Cardiac muscle cell (in vitro differentiated cells and primary cell): ENCODE measurements around the gene NPAS3. TPM values are rescaled to one million over a fixed set of nuclear protein-coding genes. Genes with fewer than 3 reads are reported as not detected.

ENCODE experiments used
- DNase-seq, 2 donors: peaks; one replicate each; pipeline versions ENCODE4 v3.0.0 to v3.0.0-alpha.2; 2010 to 2017; ENCODE audit warnings: low read depth in 1 of 2, low spot score in 1 of 2
- H3K27ac ChIP-seq: fragments of 200-600 bp; sonication (generic); 2 replicates; pipeline ENCODE4 v1.5.1; 2016
- H3K27me3 ChIP-seq: fragments of 200-600 bp; sonication (generic); 2 replicates; pipeline ENCODE4 v1.6.0; 2016; ENCODE audit warnings: control low read depth
- H3K36me3 ChIP-seq: fragments of 200-600 bp; sonication (generic); 2 replicates; pipeline ENCODE4 v1.5.1; 2016; ENCODE audit warnings: control low read depth
- H3K4me1 ChIP-seq: fragments of 200-600 bp; sonication (generic); 2 replicates; pipeline ENCODE4 v1.8.1; 2017; ENCODE audit warnings: low read depth, mild to moderate bottlenecking, mixed run types
- H3K4me3 ChIP-seq: fragments of 200-600 bp; sonication (generic); 2 replicates; pipeline ENCODE4 v1.5.1; 2016; ENCODE audit warnings: mild to moderate bottlenecking
- H3K9me3 ChIP-seq: fragments of 200-600 bp; sonication (generic); 2 replicates; pipeline ENCODE4 v1.5.1; 2017; ENCODE audit warnings: low read depth, mild to moderate bottlenecking, control low read depth
- polyA plus RNA-seq: library from polyadenylated mRNA; unstranded; fragments of >200 nt; fragmentation: Nextera tagmentation; extraction: Ambion mirVana; gene quantifications from 2 replicates; pipeline ENCODE4 v1.2.1, GENCODE V29; 2016
- total RNA-seq: library from RNA; depleted of rRNA; stranded (reverse); fragments of >200 nt; gene quantifications from 2 replicates; pipeline ENCODE4 v1.2.3, GENCODE V29; 2016
- TF ChIP-seq, protein P1 (sequence below): IDR thresholded peaks from 2 replicates; pipeline ENCODE4 v1.5.1; 2012; ENCODE audit warnings: low read depth, mild to moderate bottlenecking, low read length

The NPAS3 gene
- total and polyA plus RNA-seq, 2 experiments from 2014 or later: 0.18 TPM

DNA sequence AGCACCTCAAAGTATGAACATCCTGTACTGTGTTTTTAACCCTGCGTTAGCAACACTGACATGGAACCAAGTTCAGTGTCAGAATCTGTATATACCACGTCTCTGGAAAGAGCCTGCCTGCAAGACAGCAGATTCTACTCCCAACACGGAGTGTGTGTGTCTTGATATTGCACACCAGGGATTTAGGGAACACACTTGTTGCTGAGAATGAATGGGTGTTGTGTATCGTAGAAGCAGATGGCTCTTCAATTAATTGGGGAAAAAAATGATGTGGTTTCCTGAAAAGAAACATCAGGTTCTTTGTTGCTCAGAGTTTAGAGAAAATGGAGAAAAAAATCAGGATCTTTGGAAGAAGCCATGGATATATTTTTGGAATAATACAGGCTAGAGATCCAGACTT lies 841.4 kb downstream of the NPAS3 start:
- no peak overlapping the region for H3K27ac ChIP-seq

DNA sequence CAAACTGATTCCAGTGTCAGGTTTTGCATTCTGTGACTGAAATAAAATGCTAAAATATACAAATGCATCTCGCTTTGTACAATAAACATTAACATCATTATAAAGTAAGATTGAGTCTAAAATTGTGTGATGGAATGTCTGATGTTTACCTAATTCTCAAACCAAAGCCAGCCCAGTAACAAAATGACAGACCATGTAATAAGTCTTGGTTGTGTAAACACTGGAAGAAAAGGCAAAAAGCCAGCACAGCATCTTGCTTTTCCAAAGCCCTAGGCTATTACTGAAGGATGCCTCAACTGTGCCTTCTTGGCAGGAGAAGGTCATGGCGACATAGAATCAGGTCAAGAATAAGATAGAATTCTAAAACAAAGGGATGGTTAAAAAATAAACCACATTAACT lies 842.6 kb downstream of the NPAS3 start:
- Histone ChIP-seq H3K9me3 (no peaks in the 10 kb centered on the region), H3K27me3 (no peaks in the 10 kb centered on the region), H3K4me3 (no peak overlapping the region), H3K36me3 (no peaks in the 10 kb centered on the region), H3K4me1 (no peaks in the 10 kb centered on the region), H3K27ac (no peak overlapping the region)
- DNase-seq: peak in 1 of 2 donors; percentile 16
- TF ChIP-seq, protein P1, sequence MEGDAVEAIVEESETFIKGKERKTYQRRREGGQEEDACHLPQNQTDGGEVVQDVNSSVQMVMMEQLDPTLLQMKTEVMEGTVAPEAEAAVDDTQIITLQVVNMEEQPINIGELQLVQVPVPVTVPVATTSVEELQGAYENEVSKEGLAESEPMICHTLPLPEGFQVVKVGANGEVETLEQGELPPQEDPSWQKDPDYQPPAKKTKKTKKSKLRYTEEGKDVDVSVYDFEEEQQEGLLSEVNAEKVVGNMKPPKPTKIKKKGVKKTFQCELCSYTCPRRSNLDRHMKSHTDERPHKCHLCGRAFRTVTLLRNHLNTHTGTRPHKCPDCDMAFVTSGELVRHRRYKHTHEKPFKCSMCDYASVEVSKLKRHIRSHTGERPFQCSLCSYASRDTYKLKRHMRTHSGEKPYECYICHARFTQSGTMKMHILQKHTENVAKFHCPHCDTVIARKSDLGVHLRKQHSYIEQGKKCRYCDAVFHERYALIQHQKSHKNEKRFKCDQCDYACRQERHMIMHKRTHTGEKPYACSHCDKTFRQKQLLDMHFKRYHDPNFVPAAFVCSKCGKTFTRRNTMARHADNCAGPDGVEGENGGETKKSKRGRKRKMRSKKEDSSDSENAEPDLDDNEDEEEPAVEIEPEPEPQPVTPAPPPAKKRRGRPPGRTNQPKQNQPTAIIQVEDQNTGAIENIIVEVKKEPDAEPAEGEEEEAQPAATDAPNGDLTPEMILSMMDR: no peak

More for the DNA sequence above, 841.4 kb downstream of the NPAS3 start:
- TF ChIP-seq, protein P1: no peak
- no peaks in the 10 kb centered on the region for H3K27me3 ChIP-seq
- H3K4me1 ChIP-seq: no peaks in the 10 kb centered on the region
- H3K36me3 ChIP-seq: no peaks in the 10 kb centered on the region
- H3K4me3 ChIP-seq: no peak overlapping the region
- no peak for DNase-seq
- no peaks in the 10 kb centered on the region for H3K9me3 ChIP-seq

DNA sequence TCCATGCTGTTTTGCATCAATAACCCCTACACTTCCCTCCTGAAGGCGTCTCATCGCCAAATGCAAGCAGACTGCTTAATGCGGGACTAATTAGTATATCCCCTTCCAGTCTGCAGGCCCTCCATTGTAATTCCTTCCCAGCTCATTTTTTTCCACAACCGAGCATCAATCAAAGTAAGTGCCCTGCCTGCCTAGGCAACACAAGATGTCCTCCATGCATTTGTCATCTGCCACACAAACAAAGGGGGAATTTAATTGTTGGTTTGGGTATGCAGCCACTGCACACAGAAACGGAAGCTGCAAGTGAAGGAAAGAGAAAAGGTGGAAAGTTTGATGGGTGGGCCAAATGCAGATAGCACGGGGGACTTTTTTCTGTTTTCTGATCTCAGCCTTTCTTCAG lies 844.2 kb downstream of the NPAS3 start:
- Histone ChIP-seq H3K4me1 (peaks cover 6% of the 10 kb centered on the region), H3K27ac (no peak overlapping the region), H3K4me3 (no peak overlapping the region), H3K9me3 (no peaks in the 10 kb centered on the region), H3K36me3 (no peaks in the 10 kb centered on the region), H3K27me3 (no peaks in the 10 kb centered on the region)
- TF ChIP-seq, protein P1: no peak
- no peak for DNase-seq

DNA sequence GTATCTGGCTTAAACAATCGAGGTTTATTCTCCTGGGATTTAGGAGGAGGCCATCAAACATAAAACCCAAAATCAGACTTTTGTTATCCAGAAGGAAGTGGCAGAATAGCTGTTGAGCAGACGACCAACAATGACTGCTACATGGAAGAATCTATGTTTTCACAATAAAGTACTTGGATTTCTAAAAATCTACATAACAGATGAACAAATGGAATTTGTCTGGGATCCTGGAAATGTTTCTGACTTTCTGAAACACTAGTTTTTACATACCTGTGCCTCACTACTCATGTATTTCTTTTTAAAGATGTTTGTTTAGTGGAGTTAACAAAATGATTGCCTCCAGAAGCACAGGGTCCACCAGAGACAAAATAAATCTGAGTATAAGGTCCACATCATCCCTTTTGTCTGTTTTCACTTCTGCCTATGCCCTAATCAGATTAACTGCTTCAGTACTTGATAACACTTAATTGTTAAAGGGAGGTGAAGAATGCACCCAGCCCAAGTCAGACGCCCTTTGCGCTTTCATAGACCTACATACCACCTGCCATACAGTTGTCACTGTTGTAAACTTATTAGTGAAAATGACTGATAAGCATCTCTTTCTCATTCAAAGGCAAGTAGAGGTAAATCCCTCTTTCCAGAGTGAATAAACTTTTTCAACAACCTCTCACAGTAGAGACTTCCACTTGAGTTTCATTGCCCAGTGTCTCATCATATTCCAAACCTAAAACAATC lies 847.6 kb downstream of the NPAS3 start:
- H3K27me3 ChIP-seq: no peaks in the 10 kb centered on the region
- H3K9me3 ChIP-seq: no peaks in the 10 kb centered on the region
- no peak for DNase-seq
- H3K4me1 ChIP-seq: peaks cover 6% of the 10 kb centered on the region
- no peaks in the 10 kb centered on the region for H3K36me3 ChIP-seq
- no peak overlapping the region for H3K4me3 ChIP-seq
- no peak overlapping the region for H3K27ac ChIP-seq
- TF ChIP-seq, protein P1: no peak

DNA sequence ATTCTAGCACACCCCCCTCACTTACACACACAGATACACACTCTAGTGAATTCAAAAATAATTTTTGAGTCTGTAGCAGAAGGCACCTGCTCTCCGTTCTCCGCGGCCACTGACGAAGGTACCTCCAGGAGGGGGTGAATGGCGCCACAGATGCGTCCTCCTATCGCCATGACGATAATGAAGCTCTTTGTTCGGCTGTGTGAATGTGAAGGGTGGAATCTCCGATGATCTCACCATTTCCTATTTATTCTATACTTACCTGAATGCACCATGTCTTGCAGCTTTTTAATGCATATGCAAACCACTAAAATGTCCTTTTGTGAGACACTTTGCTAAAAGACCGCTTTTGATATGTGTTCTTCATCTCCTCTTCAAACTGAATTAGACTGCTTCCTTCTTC lies 849.5 kb downstream of the NPAS3 start:
- H3K36me3 ChIP-seq: no peaks in the 10 kb centered on the region
- peaks cover 6% of the 10 kb centered on the region for H3K4me1 ChIP-seq

More for the DNA sequence above, 849.5 kb downstream of the NPAS3 start:
- peaks cover 4% of the 10 kb centered on the region for H3K27me3 ChIP-seq
- H3K4me3 ChIP-seq: no peak overlapping the region
- DNase-seq: no peak
- no peak overlapping the region for H3K27ac ChIP-seq
- TF ChIP-seq, protein P1: no peak
- no peaks in the 10 kb centered on the region for H3K9me3 ChIP-seq
